ENCODE results near the gene ZCCHC24. TPM values are rescaled to one million over a fixed set of nuclear protein-coding genes. Genes with fewer than 3 reads are reported as not detected.

The ZCCHC24 gene
- total RNA-seq, 1 experiment from 2014 or later: 3.1 TPM

- intact Hi-C loops (cut with micrococcal nuclease; ENCODE audit: unreplicated experiment): no loop called here
- CTCF ChIA-PET: no interaction called here
- H3K4me1 Mint-ChIP-seq (ENCODE audit: low read depth, unreplicated experiment): peaks cover 11% of the 10 kb centered on the region
- H3K27ac Mint-ChIP-seq (ENCODE audit: unreplicated experiment): no peak overlapping the region
- Histone ChIP-seq H3K27me3 (replicated peaks; ENCODE audit: control insufficient read depth, insufficient read depth, low read length) (no peaks in the 10 kb centered on the region), H3K4me3 (ENCODE audit: low read depth, low read length) (no peak overlapping the region), H3K4me1 (peaks cover 17% of the 10 kb centered on the region), H3K9me3 (no peaks in the 10 kb centered on the region), H3K36me3 (ENCODE audit: control insufficient read depth, insufficient read depth, low read length) (no peaks in the 10 kb centered on the region)
- DNase-seq: no peak
- no peaks in the 10 kb centered on the region for H3K27me3 Mint-ChIP-seq (ENCODE audit: insufficient read depth, unreplicated experiment)
- no peaks in the 10 kb centered on the region for H3K36me3 Mint-ChIP-seq (ENCODE audit: insufficient read depth, unreplicated experiment)
- no TSS peak for BruUV-seq (replicated peaks)
- POLR2A ChIA-PET: no interaction called here
- no peak overlapping the region for H3K4me3 Mint-ChIP-seq (ENCODE audit: unreplicated experiment)
- no peaks in the 10 kb centered on the region for H3K9me3 Mint-ChIP-seq (ENCODE audit: unreplicated experiment)
- TF ChIP-seq CTCF (IDR thresholded peaks at IDR 0.05; ENCODE audit: insufficient read depth in 1 of 2, low read depth in 1 of 2, low read length in 1 of 2, severe bottlenecking in 1 of 2, unreplicated experiment in 1 of 2): no peak
Observed at GRCh38 chr10:79427965-79428364, 17.5 kb downstream of the ZCCHC24 start.

- Mint-ChIP-seq H3K4me1 (ENCODE audit: low read depth, unreplicated experiment) (peaks cover 11% of the 10 kb centered on the region), H3K9me3 (ENCODE audit: unreplicated experiment) (no peaks in the 10 kb centered on the region), H3K27me3 (ENCODE audit: insufficient read depth, unreplicated experiment) (no peaks in the 10 kb centered on the region), H3K27ac (ENCODE audit: unreplicated experiment) (no peak overlapping the region), H3K36me3 (ENCODE audit: insufficient read depth, unreplicated experiment) (no peaks in the 10 kb centered on the region), H3K4me3 (ENCODE audit: unreplicated experiment) (no peak overlapping the region)
- TF ChIP-seq CTCF (IDR thresholded peaks at IDR 0.05; ENCODE audit: insufficient read depth in 1 of 2, low read depth in 1 of 2, low read length in 1 of 2, severe bottlenecking in 1 of 2, unreplicated experiment in 1 of 2): no peak
- intact Hi-C loops (cut with micrococcal nuclease; ENCODE audit: unreplicated experiment): loop anchor here (2.0 kb wide), 1 partner anchor 20 kb away; the partner anchor contains the start of gene ZCCHC24
- Histone ChIP-seq H3K27me3 (replicated peaks; ENCODE audit: control insufficient read depth, insufficient read depth, low read length) (no peaks in the 10 kb centered on the region), H3K4me1 (peaks cover 11% of the 10 kb centered on the region), H3K36me3 (ENCODE audit: control insufficient read depth, insufficient read depth, low read length) (no peaks in the 10 kb centered on the region), H3K9me3 (no peaks in the 10 kb centered on the region), H3K4me3 (ENCODE audit: low read depth, low read length) (no peak overlapping the region)
- CTCF ChIA-PET: interaction anchor here (1.2 kb wide), 1 partner anchor 50 kb away, joined by 6 read pairs; no protein-coding TSS in a partner anchor
- POLR2A ChIA-PET: no interaction called here
- no peak for DNase-seq
- no TSS peak for BruUV-seq (replicated peaks)
Observed at GRCh38 chr10:79425074-79425532, 20.3 kb downstream of the ZCCHC24 start.

- H3K9me3 ChIP-seq: no peaks in the 10 kb centered on the region
- no peaks in the 10 kb centered on the region for H3K36me3 ChIP-seq (ENCODE audit: control insufficient read depth, insufficient read depth, low read length)
- ChIA-PET CTCF (interaction anchor here (0.8 to 1.2 kb wide), 2 partner anchors 50 to 81 kb away, joined by 4 to 6 read pairs; no protein-coding TSS in a partner anchor), POLR2A (no interaction called here)
- peaks cover 11% of the 10 kb centered on the region for H3K4me1 ChIP-seq
- Mint-ChIP-seq H3K9me3 (ENCODE audit: unreplicated experiment) (no peaks in the 10 kb centered on the region), H3K27me3 (ENCODE audit: insufficient read depth, unreplicated experiment) (no peaks in the 10 kb centered on the region), H3K4me3 (ENCODE audit: unreplicated experiment) (no peak overlapping the region), H3K36me3 (ENCODE audit: insufficient read depth, unreplicated experiment) (no peaks in the 10 kb centered on the region), H3K27ac (ENCODE audit: unreplicated experiment) (peak overlapping the region; percentile 64), H3K4me1 (ENCODE audit: low read depth, unreplicated experiment) (peaks cover 11% of the 10 kb centered on the region)
- DNase-seq: peak; percentile 70 to 77
- no TSS peak for BruUV-seq (replicated peaks)
- no peak overlapping the region for H3K4me3 ChIP-seq (ENCODE audit: low read depth, low read length)
- no peak for TF ChIP-seq CTCF (IDR thresholded peaks at IDR 0.05; ENCODE audit: insufficient read depth in 1 of 2, low read depth in 1 of 2, low read length in 1 of 2, severe bottlenecking in 1 of 2, unreplicated experiment in 1 of 2)
- H3K27me3 ChIP-seq (replicated peaks; ENCODE audit: control insufficient read depth, insufficient read depth, low read length): no peaks in the 10 kb centered on the region
- intact Hi-C loops (cut with micrococcal nuclease; ENCODE audit: unreplicated experiment): loop anchor here (2.0 kb wide), 1 partner anchor 20 kb away; the partner anchor contains the start of gene ZCCHC24
Observed at GRCh38 chr10:79424221-79425073, 21.0 kb downstream of the ZCCHC24 start.

Data from Caco-2 (cell line).